SK-N-SH (cell line): ENCODE results near the gene ALDH3B1. TPM values are rescaled to one million over a fixed set of nuclear protein-coding genes. Genes with fewer than 3 reads are reported as not detected.

Source experiments
- CTCF ChIA-PET: fragments of 300-600, 350-600 bp; formaldehyde crosslinking; extraction: SDS; loops from one replicate; lab custom pipeline; 2021; lab: Yijun Ruan, JAX
- POLR2A ChIA-PET: fragments of 350-600 bp; sonication (Branson Sonifier 250); formaldehyde crosslinking; extraction: SDS; loops from one replicate; lab custom pipeline; 2020; ENCODE audit warnings: antibody characterized with exemption, inconsistent platforms; lab: Yijun Ruan, JAX
- DNase-seq: peaks from one replicate; pipeline ENCODE4 v3.0.0; 2012
- H2AFZ ChIP-seq: fragments of 200-600 bp; sonication (generic); 2 replicates; pipeline ENCODE4 v1.8.1; 2016; ENCODE audit warnings: antibody characterized with exemption, mild to moderate bottlenecking, low read depth
- H3F3A ChIP-seq: fragments of 200-600 bp; sonication (generic); replicated peaks from 2 replicates; pipeline ENCODE3; 2016; ENCODE audit warnings: antibody characterized with exemption, mild to moderate bottlenecking; ENCODE audit not compliant: insufficient read depth
- H3K27ac ChIP-seq, 2 experiments: fragments of 200-500 bp in 1 of 2; fragments of 200-600 bp in 1 of 2; sonication (Bioruptor generic) in 1 of 2; sonication (generic), shearing (Covaris generic) in 1 of 2; 2 replicates each; pipeline versions ENCODE4 v1.5.1 to v1.6.1; 2014 to 2016; ENCODE audit warnings: low read depth in 2 of 2, inconsistent platforms in 1 of 2, low read length in 1 of 2, mild to moderate bottlenecking in 1 of 2, mixed read lengths in 1 of 2
- H3K27me3 ChIP-seq: fragments of 200-600 bp; sonication (generic), shearing (Covaris generic); 2 replicates; pipeline ENCODE4 v1.6.1; 2016; ENCODE audit warnings: mixed run types; ENCODE audit not compliant: insufficient read depth
- H3K36me3 ChIP-seq, 2 experiments: fragments of 200-500 bp in 1 of 2; fragments of 200-600 bp in 1 of 2; sonication (Bioruptor generic) in 1 of 2; sonication (generic) in 1 of 2; replicated peaks in 1 of 2; 2 replicates each; pipeline versions ENCODE3 to v1.5.1; 2014 to 2016; ENCODE audit warnings: low read length in 1 of 2, mild to moderate bottlenecking in 1 of 2; ENCODE audit not compliant: insufficient read depth in 2 of 2, control insufficient read depth in 1 of 2
- H3K4me1 ChIP-seq, 2 experiments: fragments of 200-500 bp in 1 of 2; fragments of 200-600 bp in 1 of 2; sonication (Bioruptor generic) in 1 of 2; sonication (generic), shearing (Covaris generic) in 1 of 2; 2 replicates each; pipeline versions ENCODE4 v1.5.1 to v1.6.1; 2014 to 2016; ENCODE audit warnings: low read depth in 1 of 2, low read length in 1 of 2, mixed run types in 1 of 2; ENCODE audit not compliant: insufficient read depth in 2 of 2, control insufficient read depth in 1 of 2
- H3K4me2 ChIP-seq: fragments of 200-600 bp; sonication (generic), shearing (Covaris generic); 2 replicates; pipeline ENCODE4 v1.6.1; 2017; ENCODE audit warnings: mixed run types
- H3K4me3 ChIP-seq, 2 experiments: fragments of 200-500 bp in 1 of 2; fragments of 200-600 bp in 1 of 2; sonication (Bioruptor generic) in 1 of 2; sonication (generic), shearing (Covaris generic) in 1 of 2; 2 replicates each; pipeline versions ENCODE4 v1.5.1 to v1.8.1; 2014 to 2016; ENCODE audit warnings: low read depth in 2 of 2, inconsistent platforms in 1 of 2, low read length in 1 of 2, mild to moderate bottlenecking in 1 of 2, mixed read lengths in 1 of 2, moderate library complexity in 1 of 2
- H3K79me2 ChIP-seq: fragments of 200-600 bp; sonication (generic); 2 replicates; pipeline ENCODE4 v1.8.1; 2017; ENCODE audit warnings: mild to moderate bottlenecking; ENCODE audit not compliant: insufficient read depth
- H3K9ac ChIP-seq: fragments of 200-600 bp; sonication (generic); 2 replicates; pipeline ENCODE4 v1.6.1; 2017; ENCODE audit warnings: mixed run types
- H3K9me2 ChIP-seq: fragments of 200-600 bp; sonication (generic); 2 replicates; pipeline ENCODE4 v1.6.1; 2017; ENCODE audit warnings: mixed run types
- H3K9me3 ChIP-seq: fragments of 200-600 bp; sonication (generic); 2 replicates; pipeline ENCODE4 v1.6.1; 2017; ENCODE audit warnings: mixed run types, mild to moderate bottlenecking, moderate library complexity
- H4K20me1 ChIP-seq: fragments of 200-600 bp; sonication (generic); 2 replicates; pipeline ENCODE4 v1.6.1; 2017; ENCODE audit warnings: mild to moderate bottlenecking, mixed run types; ENCODE audit not compliant: insufficient read depth
- EP300 ChIP-seq, 2 experiments: IDR thresholded peaks; 2 replicates each; pipeline versions ENCODE4 v1.4.0 to v1.6.1; 2012; ENCODE audit warnings: borderline replicate concordance in 1 of 2, low read depth in 1 of 2, low read length in 1 of 2
- EZH2phosphoT487 ChIP-seq: fragments of 200-600 bp; sonication (generic); IDR thresholded peaks from 2 replicates; pipeline ENCODE4 v1.6.1; 2017; ENCODE audit warnings: low read depth, mixed run types, mild to moderate bottlenecking, antibody characterized with exemption, moderate library complexity, borderline replicate concordance
- FOXM1 ChIP-seq: IDR thresholded peaks from 2 replicates; pipeline ENCODE4 v1.4.0; 2012; ENCODE audit warnings: low read depth, mild to moderate bottlenecking
- GABPA ChIP-seq: IDR thresholded peaks from 2 replicates; pipeline ENCODE4 v1.4.0; 2012; ENCODE audit warnings: low read depth, mild to moderate bottlenecking
- GATA2 ChIP-seq: sonication (generic); formaldehyde crosslinking; IDR thresholded peaks from 2 replicates; pipeline ENCODE4 v1.5.0; 2020; ENCODE audit warnings: mild to moderate bottlenecking, missing genetic modification reagents
- MAX ChIP-seq: IDR thresholded peaks from 2 replicates; pipeline ENCODE4 v1.4.0; 2012; ENCODE audit warnings: low read depth
- MEF2A ChIP-seq: IDR thresholded peaks from 2 replicates; pipeline ENCODE4 v1.4.0; 2012; ENCODE audit warnings: low read depth, borderline replicate concordance
- MXI1 ChIP-seq: IDR thresholded peaks from 2 replicates; pipeline ENCODE4 v1.6.1; 2012; ENCODE audit warnings: mild to moderate bottlenecking, low read depth, low read length, improper control_type of control experiment
- NFIC ChIP-seq: IDR thresholded peaks from 2 replicates; pipeline ENCODE4 v1.4.0; 2012; ENCODE audit warnings: borderline replicate concordance
- RAD21 ChIP-seq: IDR thresholded peaks from 2 replicates; pipeline ENCODE4 v1.6.1; 2012; ENCODE audit warnings: mild to moderate bottlenecking, low read length
- RFX5 ChIP-seq: IDR thresholded peaks from 2 replicates; pipeline ENCODE4 v1.6.1; 2012; ENCODE audit warnings: mild to moderate bottlenecking, improper control_type of control experiment, low read length
- RXRA ChIP-seq: IDR thresholded peaks from 2 replicates; pipeline ENCODE4 v1.4.0; 2012; ENCODE audit warnings: low read depth, mild to moderate bottlenecking, borderline replicate concordance
- SMC3 ChIP-seq: IDR thresholded peaks from 2 replicates; pipeline ENCODE4 v1.6.1; 2012; ENCODE audit warnings: low read depth, low read length, improper control_type of control experiment
- TAF1 ChIP-seq: IDR thresholded peaks from 2 replicates; pipeline ENCODE4 v1.6.1; 2012; ENCODE audit warnings: low read depth, mild to moderate bottlenecking, low read length, moderate library complexity, borderline replicate concordance
- USF2 ChIP-seq: fragments of 150-350 bp; IDR thresholded peaks from 2 replicates; pipeline ENCODE4 v1.6.1; 2017; ENCODE audit warnings: antibody characterized with exemption, low read length, low read depth, borderline replicate concordance
- ZBTB33 ChIP-seq: IDR thresholded peaks from 2 replicates; pipeline ENCODE4 v1.4.0; 2012; ENCODE audit warnings: low read depth, borderline replicate concordance
- WGBS: methylation state at CpG from one replicate; pipeline ENCODE4 v1.1.6; 2017; ENCODE audit warnings: low lambda C conversion rate; 5-methylcytosine and 5-hydroxymethylcytosine counted together
- polyA plus RNA-seq, 3 experiments: library from polyadenylated mRNA; depleted of rRNA; stranded (reverse); fragments of >200 nt; gene quantifications; 2 replicates each; pipeline ENCODE4 v1.2.3, GENCODE V29; 2012
- TF ChIP-seq, protein P1 (sequence below): IDR thresholded peaks from 2 replicates; pipeline ENCODE4 v1.4.0; 2012; ENCODE audit warnings: low read depth, borderline replicate concordance
- TF ChIP-seq, protein P2 (sequence below): IDR thresholded peaks from 2 replicates; pipeline ENCODE4; 2012

The ALDH3B1 gene
- polyA plus RNA-seq, 1 of the 3 experiments (the other 2 are of a cell fraction): 14.9 TPM

GRCh38 chr11:68053981-68054812, 44.1 kb downstream of the ALDH3B1 start:
- Histone ChIP-seq H3F3A (peaks cover 1% of the 10 kb centered on the region), H3K9me3 (no peaks in the 10 kb centered on the region), H3K9me2 (no peaks in the 10 kb centered on the region), H3K4me3 (no peak overlapping the region), H3K9ac (no peak overlapping the region), H2AFZ (no peak overlapping the region), H4K20me1 (no peaks in the 10 kb centered on the region), H3K27ac (no peak overlapping the region), H3K4me1 (peaks cover 0 to 10% of the 10 kb centered on the region in 2 experiments; a peak in 1 of 4 replicates), H3K79me2 (no peaks in the 10 kb centered on the region), H3K36me3 (peaks cover 0 to 19% of the 10 kb centered on the region in 2 experiments), H3K27me3 (no peaks in the 10 kb centered on the region), H3K4me2 (no peak overlapping the region)
- ChIA-PET POLR2A (no interaction called here), CTCF (no interaction called here)
- TF ChIP-seq ZBTB33 (no peak), TAF1 (no peak), USF2 (no peak), EZH2phosphoT487 (no peak), RXRA (no peak), GATA2 (CRISPR knock-in tag) (no peak), NFIC (no peak), SMC3 (no peak), FOXM1 (no peak), EP300 (IDR thresholded peaks at IDR 0.05; ENCODE audit: borderline replicate concordance in 1 of 2, low read depth in 1 of 2, low read length in 1 of 2) (no peak), GABPA (no peak), MXI1 (no peak), MAX (no peak), RFX5 (no peak), MEF2A (no peak), RAD21 (no peak)
- TF ChIP-seq, protein P1, sequence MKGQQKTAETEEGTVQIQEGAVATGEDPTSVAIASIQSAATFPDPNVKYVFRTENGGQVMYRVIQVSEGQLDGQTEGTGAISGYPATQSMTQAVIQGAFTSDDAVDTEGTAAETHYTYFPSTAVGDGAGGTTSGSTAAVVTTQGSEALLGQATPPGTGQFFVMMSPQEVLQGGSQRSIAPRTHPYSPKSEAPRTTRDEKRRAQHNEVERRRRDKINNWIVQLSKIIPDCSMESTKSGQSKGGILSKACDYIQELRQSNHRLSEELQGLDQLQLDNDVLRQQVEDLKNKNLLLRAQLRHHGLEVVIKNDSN: no peak
- TF ChIP-seq, protein P2, sequence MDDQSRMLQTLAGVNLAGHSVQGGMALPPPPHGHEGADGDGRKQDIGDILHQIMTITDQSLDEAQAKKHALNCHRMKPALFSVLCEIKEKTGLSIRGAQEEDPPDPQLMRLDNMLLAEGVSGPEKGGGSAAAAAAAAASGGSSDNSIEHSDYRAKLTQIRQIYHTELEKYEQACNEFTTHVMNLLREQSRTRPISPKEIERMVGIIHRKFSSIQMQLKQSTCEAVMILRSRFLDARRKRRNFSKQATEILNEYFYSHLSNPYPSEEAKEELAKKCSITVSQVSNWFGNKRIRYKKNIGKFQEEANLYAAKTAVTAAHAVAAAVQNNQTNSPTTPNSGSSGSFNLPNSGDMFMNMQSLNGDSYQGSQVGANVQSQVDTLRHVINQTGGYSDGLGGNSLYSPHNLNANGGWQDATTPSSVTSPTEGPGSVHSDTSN: no peak
- 93% methylated on average over 7 of the region's 11 CpGs for WGBS
- DNase-seq: no peak
